Eye (tissue), 1 donor: Measurements from ENCODE around the gene ITPK1.
A peak's percentile ranks its signal among the peaks of the same experiment; 100 is the strongest.
"Not testable (repeated sequence)": the region's sequence is repeated elsewhere in the genome, so short reads cannot be mapped to it uniquely, and the experiment has no call there.

Source experiments
- DNase-seq: peaks from one replicate; pipeline ENCODE4 v3.0.0-alpha.2; 2015

The ITPK1 gene

DNA sequence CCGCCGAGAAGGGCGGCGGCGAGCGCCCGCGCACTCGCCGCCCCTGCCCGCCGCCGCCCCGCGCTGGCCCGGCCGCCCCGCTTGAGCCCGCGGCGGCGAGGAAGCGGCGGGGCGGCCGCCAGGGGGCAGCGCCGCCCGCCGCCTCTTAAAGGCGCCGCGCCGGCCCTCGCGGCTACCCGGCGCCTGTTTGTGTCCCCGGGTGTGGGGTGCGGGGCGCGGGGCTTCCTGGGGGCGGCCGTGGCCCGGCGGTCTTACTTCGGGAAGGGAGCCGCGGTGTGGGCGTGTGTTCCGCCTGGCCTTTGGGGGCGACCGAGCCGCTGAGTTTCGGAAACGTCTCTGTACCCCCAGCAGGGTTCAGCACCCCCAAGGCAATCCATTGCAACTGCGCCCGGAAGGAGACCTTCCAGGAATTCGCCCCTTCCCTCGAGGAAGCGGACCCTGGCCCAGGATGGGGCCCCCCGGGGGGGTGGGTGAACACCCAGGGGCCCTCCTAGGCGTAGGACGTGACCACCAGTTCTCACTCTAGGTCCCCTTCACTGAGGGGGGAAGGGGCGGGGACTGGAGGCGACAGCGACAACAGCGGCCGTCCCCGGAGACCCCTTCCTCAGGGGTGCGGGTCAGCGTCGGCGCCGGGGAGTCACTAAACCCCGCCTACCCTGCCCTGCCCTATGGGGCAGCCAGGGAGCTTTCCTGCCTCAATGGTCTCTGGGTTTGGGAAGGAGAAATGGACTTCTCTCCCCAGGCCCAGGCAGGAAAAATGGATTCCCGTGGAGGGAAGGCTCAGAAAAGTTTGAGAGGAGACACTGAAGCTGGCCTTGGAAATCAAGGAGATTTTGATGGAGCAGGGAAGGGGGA is at the start of gene ITPK1:
Gene ITPK1, minus strand, starts transcription at position 105 of the 855 bp plus-strand sequence. CDS start 762 bp downstream, outside the sequence.
- DNase-seq = peak; percentile 86

GRCh38 chr14:93163564-93163963 is 47.8 kb upstream of the ITPK1 start:
- no peak for DNase-seq

GRCh38 chr14:93161411-93161940 is 45.8 kb upstream of the ITPK1 start:
- no peak for DNase-seq

DNA sequence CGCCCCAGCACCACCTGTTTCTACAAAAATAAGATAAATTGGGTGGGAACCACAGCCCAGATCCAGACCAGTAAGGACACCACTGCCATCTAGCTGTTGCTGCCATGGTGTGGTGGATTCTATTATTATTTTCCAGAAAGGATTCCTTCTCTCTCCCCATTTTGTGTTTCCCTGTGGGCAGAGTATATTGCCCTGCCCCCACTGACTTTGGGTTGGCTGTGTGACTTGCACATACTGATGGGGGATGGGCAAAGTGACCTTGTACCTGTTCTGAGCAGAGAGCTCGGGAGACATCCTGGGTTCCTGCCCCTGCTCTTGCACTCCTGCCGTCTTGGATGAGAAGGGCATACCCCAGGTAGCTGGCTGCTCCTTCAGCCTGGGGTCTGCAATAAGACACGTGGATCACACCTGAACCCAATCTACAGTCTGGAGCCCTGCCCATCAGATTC is 44.7 kb upstream of the ITPK1 start:
- DNase-seq = no peak

DNA sequence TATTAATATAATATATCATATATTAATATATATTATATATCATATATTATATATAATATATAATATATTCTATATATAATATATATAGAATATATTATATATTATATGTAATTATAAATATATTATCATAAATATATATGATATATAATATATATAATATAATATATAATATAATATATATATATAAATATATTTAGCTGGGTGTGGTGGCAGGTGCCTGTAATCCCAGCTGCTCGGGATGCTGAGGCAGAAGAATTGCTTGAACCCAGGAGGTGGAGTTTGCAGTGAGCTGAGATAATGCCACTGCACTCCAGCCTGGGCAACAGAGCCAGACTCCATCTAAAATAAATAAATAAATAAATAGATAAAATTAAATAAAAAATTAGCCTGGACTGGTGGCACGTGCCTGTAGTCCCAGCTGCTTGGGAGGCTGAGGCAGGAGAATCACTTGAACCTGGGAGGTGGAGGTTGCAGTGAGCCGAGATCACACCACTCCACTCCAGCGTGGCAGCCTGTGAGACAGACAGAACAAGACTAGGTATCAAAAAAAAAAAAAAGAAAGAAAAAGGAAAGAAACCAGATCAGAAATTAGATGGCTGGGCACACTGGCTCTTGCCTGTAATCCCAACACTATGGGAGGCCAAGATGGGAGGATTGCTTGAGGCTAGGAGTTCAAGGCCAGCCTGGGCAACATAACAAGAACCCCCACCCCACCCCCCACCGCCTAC is 44.1 kb upstream of the ITPK1 start:
- not testable (repeated sequence) for DNase-seq

GRCh38 chr14:93158349-93158748 is 42.6 kb upstream of the ITPK1 start:
- DNase-seq = peak; percentile 10

DNA sequence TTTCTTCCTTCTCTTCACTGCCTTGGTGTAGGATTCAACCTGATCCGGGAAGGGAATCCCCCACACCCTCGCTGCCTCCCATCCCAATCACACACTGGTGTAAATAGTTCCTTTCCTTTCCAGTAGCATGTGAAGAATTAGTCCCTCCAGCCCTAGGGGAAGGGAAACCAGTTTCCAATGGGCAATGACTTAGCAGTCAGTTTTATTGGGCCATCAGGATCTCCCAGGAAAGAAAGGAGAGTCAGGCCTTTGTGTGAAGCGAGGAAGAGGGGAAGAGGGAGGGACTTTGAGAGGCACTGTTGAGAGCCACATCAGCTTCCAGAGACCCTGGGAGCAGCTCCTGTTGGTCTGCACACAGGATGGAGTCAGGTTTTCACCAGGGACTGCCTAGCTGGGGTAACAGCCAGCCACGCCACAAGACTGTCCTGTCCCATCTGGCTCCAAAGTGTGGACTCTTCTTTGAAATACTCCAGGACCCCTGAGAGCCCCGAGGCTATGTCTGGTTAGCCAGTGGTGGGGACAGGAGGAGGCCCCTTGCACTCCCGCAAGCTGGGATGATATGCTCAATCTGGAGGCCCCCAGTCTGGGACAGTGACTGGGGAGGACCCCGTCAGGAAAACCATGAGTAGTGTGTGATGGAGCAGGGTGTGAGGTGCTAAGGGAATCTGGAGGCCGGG is 41.1 kb upstream of the ITPK1 start:
- DNase-seq = no peak

GRCh38 chr14:93155667-93156066 is 39.9 kb upstream of the ITPK1 start:
- no peak for DNase-seq

DNA sequence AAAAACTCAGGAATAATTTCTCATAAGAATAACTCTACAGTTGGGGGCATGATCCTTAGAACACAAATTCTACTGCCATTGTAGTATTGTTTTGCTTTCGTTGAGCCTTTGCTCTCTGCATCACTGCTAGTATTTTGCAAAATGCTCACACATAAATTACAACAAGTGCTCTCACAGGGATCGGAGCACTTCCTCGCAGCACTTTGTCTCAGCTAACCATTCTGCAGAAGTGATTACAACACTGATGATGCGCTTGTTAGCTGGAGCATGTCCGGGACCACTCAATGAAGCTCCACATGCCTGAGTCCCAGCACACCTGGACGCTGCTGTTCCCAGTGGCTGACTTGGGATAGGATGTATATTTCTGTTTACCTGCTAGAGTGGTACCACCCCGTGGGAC is 37.4 kb upstream of the ITPK1 start:
- DNase-seq = no peak

DNA sequence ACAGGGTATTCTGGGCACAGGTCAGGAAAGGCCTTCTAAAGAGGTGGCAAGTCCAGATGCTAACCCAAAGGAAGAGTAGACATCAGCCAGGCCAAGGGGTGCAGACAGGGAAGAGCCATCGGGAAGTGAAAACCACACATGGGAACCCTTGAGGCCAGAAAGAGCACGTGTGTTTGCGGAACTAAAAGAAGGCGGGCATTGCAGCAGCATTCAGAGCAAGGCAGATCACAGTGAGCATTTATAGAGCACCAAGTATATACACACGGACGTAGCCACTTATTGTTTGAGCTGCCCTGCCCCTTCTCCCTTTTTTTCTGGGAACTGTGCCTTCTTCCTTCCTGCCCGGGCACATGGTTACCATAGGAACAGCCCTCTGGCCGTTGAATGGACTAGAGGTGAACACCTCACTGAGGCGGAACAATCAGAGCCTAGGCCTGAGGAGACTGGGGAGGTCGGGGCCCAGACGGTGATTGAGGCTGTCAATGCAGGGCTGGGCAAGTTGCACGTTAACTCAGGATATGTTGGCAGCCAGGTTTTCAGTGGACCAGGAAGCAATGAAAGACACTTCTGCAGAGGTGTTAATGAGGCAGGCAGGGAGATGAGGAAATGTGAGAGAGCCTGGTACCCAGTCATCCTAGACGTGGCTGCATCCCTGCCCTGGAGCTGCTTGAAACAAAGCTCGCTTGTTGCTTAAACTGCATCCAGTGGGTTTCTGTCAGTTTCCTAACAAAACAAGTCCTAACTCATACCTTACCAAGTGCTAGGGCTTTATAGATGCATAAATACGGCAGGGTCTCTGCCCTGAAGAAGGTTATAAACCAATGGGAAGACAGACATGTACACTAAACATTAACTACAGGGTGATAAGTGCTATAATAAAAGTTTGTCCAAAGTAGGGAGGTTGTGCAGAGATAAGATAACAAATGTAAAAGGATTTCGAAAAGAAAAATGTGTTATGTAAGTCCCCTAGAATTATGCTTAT is 34.8 kb upstream of the ITPK1 start:
- DNase-seq = no peak

DNA sequence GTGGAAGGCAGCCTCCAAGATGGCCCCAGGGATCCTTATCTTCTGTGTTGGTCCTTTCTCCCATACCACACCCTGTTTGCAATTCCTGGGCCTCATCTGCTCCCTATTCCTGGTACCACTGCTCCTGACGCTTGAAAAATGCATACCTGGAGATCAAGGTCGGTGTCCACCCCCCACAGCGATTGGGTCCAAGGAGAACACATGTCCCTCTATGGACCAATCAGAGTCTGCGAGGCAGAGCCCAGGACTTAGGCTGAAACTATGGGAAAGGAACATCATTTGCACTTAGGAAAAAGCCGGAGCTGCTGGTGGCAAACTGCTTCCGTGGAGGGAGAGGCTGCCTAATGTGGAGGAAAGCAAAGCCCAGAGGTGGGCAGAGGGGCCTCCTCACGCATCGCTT is 33.3 kb upstream of the ITPK1 start:
- no peak for DNase-seq

- no peak for DNase-seq
Measured at GRCh38 chr14:93146119-93146518, 30.4 kb upstream of the ITPK1 start.

GRCh38 chr14:93142854-93143652 is 27.3 kb upstream of the ITPK1 start:
- no peak for DNase-seq

DNA sequence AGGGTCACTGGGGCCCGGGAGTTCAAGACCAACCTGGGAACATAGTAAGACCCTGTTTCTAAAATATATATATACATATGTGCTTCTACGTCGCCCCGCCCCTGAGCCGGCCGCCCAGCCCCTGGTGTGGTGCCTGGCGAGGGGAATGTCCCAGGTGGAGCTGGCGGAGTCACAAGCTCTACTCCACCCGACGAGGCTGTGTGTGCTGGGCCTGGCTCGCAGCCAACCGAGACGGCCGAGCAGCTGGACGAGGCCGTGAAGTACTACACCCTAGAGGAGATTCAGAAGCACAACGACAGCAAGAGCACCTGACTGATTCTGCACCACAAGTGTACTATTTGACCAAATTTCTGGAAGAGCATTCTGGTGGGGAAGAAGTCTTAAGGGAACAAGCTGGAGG is 22.1 kb upstream of the ITPK1 start:
- peak; percentile 13 for DNase-seq

DNA sequence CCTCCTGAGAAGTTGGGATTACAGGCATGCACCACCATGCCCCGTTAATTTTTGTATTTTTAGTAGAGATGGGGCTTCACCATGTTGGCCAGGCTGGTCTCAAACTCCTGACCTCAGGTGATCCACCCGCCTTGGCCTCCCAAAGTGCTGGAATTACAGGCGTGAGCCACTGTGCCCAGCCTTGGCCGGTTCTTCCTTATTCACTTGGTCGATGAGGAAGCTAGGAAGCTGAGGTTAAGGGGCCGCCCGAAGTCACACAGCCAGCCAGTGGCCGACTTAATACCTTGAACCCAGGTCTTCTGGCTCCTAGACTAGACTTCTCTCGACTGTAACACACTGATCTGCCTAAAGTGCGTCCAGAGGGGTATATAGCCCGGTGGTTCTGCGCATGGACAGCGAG is 20.8 kb upstream of the ITPK1 start:
- DNase-seq = not testable (repeated sequence)

GRCh38 chr14:93136009-93136408 is 20.3 kb upstream of the ITPK1 start:
- DNase-seq = no peak

- DNase-seq = no peak
Measured at GRCh38 chr14:93135399-93135798, 19.7 kb upstream of the ITPK1 start.

DNA sequence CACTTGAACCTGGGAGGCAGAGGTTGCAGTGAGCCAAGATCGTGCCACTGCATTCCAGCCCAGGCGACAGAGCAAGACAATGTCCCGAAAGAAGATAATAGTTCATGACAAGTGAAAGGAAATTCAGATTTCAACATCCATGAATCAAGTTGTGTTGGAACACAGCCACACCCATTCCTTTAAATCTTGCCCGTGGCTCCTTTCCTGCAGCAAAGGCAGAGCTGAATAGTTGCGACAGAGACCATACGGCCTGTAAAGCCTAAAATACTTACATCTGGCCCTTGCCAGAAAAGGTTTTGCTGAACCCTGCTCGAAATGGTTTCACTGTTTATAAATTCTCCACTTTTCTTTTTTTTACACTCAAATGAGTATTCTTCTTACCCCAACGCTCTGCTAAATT is 17.7 kb upstream of the ITPK1 start:
- no peak for DNase-seq

DNA sequence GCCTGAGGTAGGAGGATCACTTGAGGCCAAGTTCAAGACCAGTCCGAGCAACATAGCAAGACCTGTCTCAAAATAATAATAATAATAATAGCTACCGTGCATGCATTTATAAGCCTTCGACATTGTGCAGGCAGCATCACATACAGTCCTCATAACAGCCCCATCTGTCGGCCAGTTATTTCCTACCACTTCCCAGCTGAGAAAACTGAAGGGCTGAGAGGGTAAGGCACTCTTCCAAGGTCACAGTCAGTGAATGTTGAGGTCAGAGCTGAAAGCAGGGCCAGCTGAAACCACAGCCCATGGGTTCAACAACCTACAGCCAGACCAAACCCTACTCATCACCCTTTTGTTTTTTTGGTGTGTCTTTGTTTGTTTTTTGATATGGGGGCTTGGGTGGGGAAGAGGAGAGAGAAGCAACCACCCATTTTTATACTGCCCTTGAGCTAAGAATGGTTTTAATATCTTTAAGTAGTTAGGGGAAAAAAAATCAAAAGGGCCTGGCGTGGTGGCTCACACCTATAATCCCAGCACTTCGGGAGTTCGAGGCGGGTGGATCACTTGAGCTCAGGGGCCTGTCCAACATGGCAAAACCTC is 16.8 kb upstream of the ITPK1 start:
- peak; percentile 52 for DNase-seq

GRCh38 chr14:93131257-93131820 is 15.6 kb upstream of the ITPK1 start:
- DNase-seq = not testable (repeated sequence)
